HEK293 (cell line): Measurements from ENCODE around the gene NRG2.

Experiments
- CTCF ChIA-PET: fragments of 350-600 bp; formaldehyde crosslinking; extraction: SDS; loops from one replicate; lab custom pipeline; 2021; ENCODE audit warnings: antibody characterized with exemption; lab: Yijun Ruan, JAX
- POLR2A ChIA-PET: fragments of 300-600 bp; formaldehyde crosslinking; extraction: SDS; loops from one replicate; lab custom pipeline; 2020; ENCODE audit warnings: antibody characterized with exemption, inconsistent platforms; lab: Yijun Ruan, JAX
- H3K27ac ChIP-seq: fragments of 200-500 bp; sonication (Bioruptor generic); 2 replicates; pipeline ENCODE4 v1.5.1; 2014; ENCODE audit warnings: low read depth, low read length, control low read depth, inconsistent platforms; ENCODE audit errors: extremely low read depth
- H3K36me3 ChIP-seq, 2 experiments: fragments of 200-500 bp in 1 of 2; sonication (Bioruptor generic) in 1 of 2; 1 replicate in 1 of 2; 2 replicates in 1 of 2; pipeline ENCODE4 v1.5.1; 2014 to 2017; ENCODE audit warnings: inconsistent platforms in 2 of 2, low read length in 2 of 2; ENCODE audit not compliant: control insufficient read depth in 2 of 2, insufficient read depth in 1 of 2
- H3K4me1 ChIP-seq: fragments of 200-500 bp; sonication (Bioruptor generic); 2 replicates; pipeline ENCODE4 v1.5.1; 2014; ENCODE audit warnings: mild to moderate bottlenecking, low read length, inconsistent platforms; ENCODE audit not compliant: control insufficient read depth, insufficient read depth
- H3K4me3 ChIP-seq: 2 replicates; pipeline ENCODE4 v1.5.1; 2011; ENCODE audit warnings: low read depth, mild to moderate bottlenecking, control low read depth, low read length, moderate library complexity
- H3K9me3 ChIP-seq: fragments of 200-500 bp; sonication (Bioruptor generic); 2 replicates; pipeline ENCODE4 v1.5.1; 2014; ENCODE audit warnings: low read depth, low read length, inconsistent platforms; ENCODE audit not compliant: control insufficient read depth, insufficient read depth
- ELK4 ChIP-seq: IDR thresholded peaks from 2 replicates; pipeline ENCODE4 v1.6.1; 2011; ENCODE audit warnings: mild to moderate bottlenecking, low read depth, low read length, borderline replicate concordance
- GLIS1 ChIP-seq: fragments of 450-650 bp; formaldehyde crosslinking; IDR thresholded peaks from 2 replicates; pipeline ENCODE4 v1.5.1; 2016; ENCODE audit warnings: missing biosample characterization, missing genetic modification characterization
- GLIS2 ChIP-seq: fragments of 450-650 bp; formaldehyde crosslinking; IDR thresholded peaks from 2 replicates; pipeline ENCODE4 v1.5.1; 2016; ENCODE audit warnings: missing biosample characterization, missing genetic modification characterization
- KLF1 ChIP-seq: fragments of 450-650 bp; formaldehyde crosslinking; IDR thresholded peaks from 2 replicates; pipeline ENCODE4 v1.5.1; 2016; ENCODE audit warnings: missing biosample characterization, missing genetic modification characterization
- OSR2 ChIP-seq: fragments of 450-650 bp; formaldehyde crosslinking; IDR thresholded peaks from 2 replicates; pipeline ENCODE4 v1.5.1; 2016; ENCODE audit warnings: missing biosample characterization, missing genetic modification characterization
- PATZ1 ChIP-seq: fragments of 450-650 bp; formaldehyde crosslinking; IDR thresholded peaks from 2 replicates; pipeline ENCODE4 v1.5.1; 2016; ENCODE audit warnings: missing biosample characterization, missing genetic modification characterization
- PRDM1 ChIP-seq: fragments of 450-650 bp; formaldehyde crosslinking; IDR thresholded peaks from 2 replicates; pipeline ENCODE4; 2016; ENCODE audit warnings: missing biosample characterization, missing genetic modification characterization
- PRDM10 ChIP-seq: fragments of 450-650 bp; formaldehyde crosslinking; IDR thresholded peaks from 2 replicates; pipeline ENCODE4 v1.5.1; 2016; ENCODE audit warnings: missing biosample characterization, missing genetic modification characterization
- SALL2 ChIP-seq: fragments of 450-650 bp; formaldehyde crosslinking; IDR thresholded peaks from 2 replicates; pipeline ENCODE4 v1.5.0; 2017; ENCODE audit warnings: missing biosample characterization, mild to moderate bottlenecking, missing genetic modification characterization, borderline replicate concordance
- SCRT2 ChIP-seq: fragments of 450-650 bp; formaldehyde crosslinking; IDR thresholded peaks from 2 replicates; pipeline ENCODE4 v1.5.1; 2016; ENCODE audit warnings: missing biosample characterization, missing genetic modification characterization
- SP2 ChIP-seq: fragments of 450-650 bp; formaldehyde crosslinking; IDR thresholded peaks from 2 replicates; pipeline ENCODE4 v1.5.1; 2016; ENCODE audit warnings: missing biosample characterization, missing genetic modification characterization
- SP3 ChIP-seq: fragments of 450-650 bp; formaldehyde crosslinking; IDR thresholded peaks from 2 replicates; pipeline ENCODE4 v1.5.1; 2016; ENCODE audit warnings: missing biosample characterization, missing genetic modification characterization
- SP7 ChIP-seq: fragments of 450-650 bp; formaldehyde crosslinking; IDR thresholded peaks from 2 replicates; pipeline ENCODE4 v1.5.1; 2016; ENCODE audit warnings: missing biosample characterization, missing genetic modification characterization
- ZNF112 ChIP-seq: fragments of 450-650 bp; formaldehyde crosslinking; IDR thresholded peaks from 2 replicates; pipeline ENCODE4 v1.5.0; 2017; ENCODE audit warnings: missing biosample characterization, missing genetic modification characterization
- ZNF138 ChIP-seq: fragments of 450-650 bp; formaldehyde crosslinking; IDR thresholded peaks from 2 replicates; pipeline ENCODE4 v1.5.1; 2016; ENCODE audit warnings: missing biosample characterization, missing genetic modification characterization, borderline replicate concordance
- ZNF174 ChIP-seq: fragments of 450-650 bp; formaldehyde crosslinking; IDR thresholded peaks from 2 replicates; pipeline ENCODE4 v1.5.0; 2017; ENCODE audit warnings: missing biosample characterization, mild to moderate bottlenecking, missing genetic modification characterization
- ZNF24 ChIP-seq: fragments of 450-650 bp; formaldehyde crosslinking; IDR thresholded peaks from 2 replicates; pipeline ENCODE4 v1.5.1; 2016; ENCODE audit warnings: missing biosample characterization, missing genetic modification characterization
- ZNF274 ChIP-seq, 2 experiments: fragments of 200-500 bp in 1 of 2; fragments of 450-650 bp in 1 of 2; sonication (Bioruptor generic) in 1 of 2; formaldehyde crosslinking in 1 of 2; IDR thresholded peaks; 2 replicates each; pipeline versions ENCODE4 v1.5.1 to v1.6.1; 2014 to 2016; ENCODE audit warnings: borderline replicate concordance in 1 of 2, inconsistent platforms in 1 of 2, low read length in 1 of 2, missing biosample characterization in 1 of 2, missing genetic modification characterization in 1 of 2
- ZNF404 ChIP-seq: fragments of 450-650 bp; formaldehyde crosslinking; IDR thresholded peaks from 2 replicates; pipeline ENCODE4 v1.5.1; 2017; ENCODE audit warnings: missing biosample characterization, missing genetic modification characterization
- ZNF501 ChIP-seq: fragments of 450-650 bp; formaldehyde crosslinking; IDR thresholded peaks from 2 replicates; pipeline ENCODE4 v1.5.1; 2016; ENCODE audit warnings: missing biosample characterization, missing genetic modification characterization
- ZNF561 ChIP-seq: fragments of 450-650 bp; IDR thresholded peaks from 2 replicates; pipeline ENCODE4 v1.5.1; 2018; ENCODE audit warnings: missing biosample characterization, missing genetic modification characterization, borderline replicate concordance
- ZNF626 ChIP-seq: fragments of 450-650 bp; sonication (Bioruptor Pico); formaldehyde crosslinking; IDR thresholded peaks from 2 replicates; pipeline ENCODE4 v1.5.1; 2018; ENCODE audit warnings: missing biosample characterization, missing genetic modification characterization, inconsistent platforms
- ZNF645 ChIP-seq: fragments of 450-650 bp; formaldehyde crosslinking; IDR thresholded peaks from 2 replicates; pipeline ENCODE4; 2016; ENCODE audit warnings: missing biosample characterization, missing genetic modification characterization
- ZNF660 ChIP-seq: fragments of 450-650 bp; IDR thresholded peaks from 2 replicates; pipeline ENCODE4 v1.5.1; 2018; ENCODE audit warnings: missing biosample characterization, mild to moderate bottlenecking, missing genetic modification characterization
- ZNF692 ChIP-seq: fragments of 450-650 bp; formaldehyde crosslinking; IDR thresholded peaks from 2 replicates; pipeline ENCODE4 v1.5.1; 2016; ENCODE audit warnings: missing biosample characterization, missing genetic modification characterization
- ZNF76 ChIP-seq: fragments of 450-650 bp; formaldehyde crosslinking; IDR thresholded peaks from 2 replicates; pipeline ENCODE4; 2016; ENCODE audit warnings: low read depth, missing biosample characterization, missing genetic modification characterization, borderline replicate concordance

The NRG2 gene

GRCh38 chr5:139904566-139904815, 138.6 kb downstream of the NRG2 start (continued):
- TF ChIP-seq ZNF138 (tag by site-specific recombination) (no peak), SALL2 (tag by site-specific recombination) (0 out of 2 replicates have a peak, but pooled peaks have one; percentile 19), PRDM10 (tag by site-specific recombination) (peak; percentile 94), ZNF501 (tag by site-specific recombination) (0 out of 2 replicates have a peak, but pooled peaks have one; percentile 3), ZNF274 (IDR thresholded peaks at IDR 0.05; ENCODE audit: low read length) (no peak), ZNF274 (tag by site-specific recombination; IDR thresholded peaks at IDR 0.05; ENCODE audit: borderline replicate concordance) (no peak), KLF1 (peak; percentile 86; the same call in 1 of the 2 replicates), ZNF626 (no peak), GLIS1 (tag by site-specific recombination) (peak; percentile 86), PATZ1 (tag by site-specific recombination) (peak; percentile 54), ZNF692 (tag by site-specific recombination) (no peak), ZNF112 (tag by site-specific recombination) (no peak), ZNF24 (tag by site-specific recombination) (0 out of 2 replicates have a peak, but pooled peaks have one; percentile 11), SP2 (tag by site-specific recombination) (peak; percentile 6), GLIS2 (tag by site-specific recombination) (peak; percentile 85), SP7 (tag by site-specific recombination) (peak; percentile 10; the same call in 1 of the 2 replicates), ZNF645 (no peak), ZNF561 (no peak)

- Histone ChIP-seq H3K9me3 (no peaks in the 10 kb centered on the region), H3K4me1 (peaks cover 7% of the 10 kb centered on the region; the same call in 1 of the 2 replicates), H3K27ac (no peak overlapping the region), H3K4me3 (peak overlapping the region; percentile 43), H3K36me3 (no peaks in the 10 kb centered on the region)
- POLR2A ChIA-PET = no interaction called here
- CTCF ChIA-PET = interaction anchor here (0.6 to 1.1 kb wide), 3 partner anchors 40 to 304 kb away, joined by 3 read pairs; no protein-coding TSS in a partner anchor
- TF ChIP-seq SCRT2 (tag by site-specific recombination) (no peak), OSR2 (tag by site-specific recombination) (no peak; the same call in 1 of the 2 replicates), ZNF660 (tag by site-specific recombination) (peak; percentile 62; the same call in 1 of the 2 replicates), ZNF76 (tag by site-specific recombination) (no peak), ELK4 (no peak), ZNF404 (tag by site-specific recombination) (no peak), SP3 (tag by site-specific recombination) (peak; percentile 65; the same call in 1 of the 2 replicates), SP2 (tag by site-specific recombination) (peak; percentile 41), ZNF174 (tag by site-specific recombination) (peak; percentile 81; the same call in 1 of the 2 replicates), PRDM1 (tag by site-specific recombination) (peak; percentile 40; the same call in 1 of the 2 replicates)
Measured at GRCh38 chr5:139903795-139904565, 139.1 kb downstream of the NRG2 start.
